ENCODE measurements around the gene MRFAP1. TPM values are rescaled to one million over a fixed set of nuclear protein-coding genes. Genes with fewer than 3 reads are reported as not detected.

The MRFAP1 gene
- polyA plus RNA-seq, 12 donors = 207 to 331 (median 247) TPM; not detected in 1

DNA sequence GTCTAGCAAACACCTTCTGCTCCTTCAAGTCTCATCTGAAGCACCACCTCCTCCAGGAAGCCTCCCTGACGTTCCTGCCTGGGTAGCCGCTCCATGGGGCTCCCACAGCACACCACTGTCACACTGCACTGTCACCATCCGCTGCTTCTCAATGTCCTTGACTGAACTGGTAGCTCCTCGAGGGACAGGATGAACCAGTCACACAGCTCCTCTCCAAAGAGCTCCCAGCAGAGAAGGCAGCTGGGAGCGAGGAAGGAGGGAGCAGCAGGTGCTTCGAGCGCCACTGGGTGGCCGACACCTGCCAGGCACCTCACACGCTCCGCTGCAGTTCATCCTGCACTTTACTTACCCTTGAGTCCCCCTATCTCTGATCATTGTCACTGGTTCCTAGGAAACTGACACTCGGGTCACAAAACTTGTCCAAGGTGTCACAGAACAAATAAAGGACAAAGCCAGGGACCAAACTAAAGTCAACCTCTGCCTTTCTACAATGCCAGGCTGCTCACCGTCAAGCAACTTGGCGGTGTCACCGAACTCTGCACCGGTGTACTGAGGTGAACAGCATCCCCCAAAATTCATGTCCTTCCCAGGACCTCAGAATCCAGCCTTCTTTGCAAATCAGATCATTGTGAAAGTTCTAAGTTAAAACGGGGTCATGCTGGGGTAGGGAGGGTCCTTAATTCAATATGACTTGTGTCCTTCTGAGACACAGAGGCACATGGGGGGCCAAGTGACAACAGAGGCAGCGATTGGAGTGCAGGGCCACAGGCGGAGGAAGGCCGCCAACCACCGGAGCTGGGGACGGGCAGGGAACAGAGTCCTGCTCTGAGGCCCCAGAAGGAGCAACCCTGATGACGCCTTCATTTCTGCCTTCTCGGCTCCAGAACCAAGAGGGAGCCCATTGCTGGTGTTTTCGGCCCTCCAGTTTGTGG is 47.7 kb downstream of the MRFAP1 start:
- DNase-seq = no peak

DNA sequence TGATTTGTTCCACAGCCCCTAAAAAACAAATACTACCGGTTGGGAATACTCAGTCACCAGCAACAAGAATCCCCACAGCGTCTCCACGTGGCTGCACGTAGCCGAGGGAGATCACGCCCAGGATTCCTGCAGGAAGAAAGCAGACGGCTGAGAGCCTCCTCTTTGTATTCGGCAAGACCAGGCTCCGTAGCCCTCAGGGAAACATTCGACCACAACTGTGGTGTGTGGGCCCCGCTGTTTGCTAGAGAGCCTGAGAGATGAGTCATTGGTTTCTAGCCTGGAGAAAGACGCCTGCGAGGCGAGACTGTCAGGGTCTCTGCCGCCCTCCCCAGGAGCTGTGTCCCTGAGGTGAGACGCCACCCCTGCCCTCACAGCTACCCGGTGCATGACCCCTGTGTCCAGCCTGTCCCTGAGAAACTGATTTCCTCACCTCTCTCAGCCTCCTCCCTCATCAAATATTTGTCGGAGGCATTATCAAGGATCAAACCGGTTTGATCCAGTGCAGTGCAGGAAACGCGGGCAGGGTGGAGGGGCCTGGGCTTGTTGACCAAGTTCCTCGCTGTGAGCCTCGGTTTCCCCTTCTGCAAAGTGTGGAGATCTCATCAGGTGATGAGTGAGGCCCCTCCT is 48.5 kb downstream of the MRFAP1 start:
- peak; percentile 43 for DNase-seq

DNA sequence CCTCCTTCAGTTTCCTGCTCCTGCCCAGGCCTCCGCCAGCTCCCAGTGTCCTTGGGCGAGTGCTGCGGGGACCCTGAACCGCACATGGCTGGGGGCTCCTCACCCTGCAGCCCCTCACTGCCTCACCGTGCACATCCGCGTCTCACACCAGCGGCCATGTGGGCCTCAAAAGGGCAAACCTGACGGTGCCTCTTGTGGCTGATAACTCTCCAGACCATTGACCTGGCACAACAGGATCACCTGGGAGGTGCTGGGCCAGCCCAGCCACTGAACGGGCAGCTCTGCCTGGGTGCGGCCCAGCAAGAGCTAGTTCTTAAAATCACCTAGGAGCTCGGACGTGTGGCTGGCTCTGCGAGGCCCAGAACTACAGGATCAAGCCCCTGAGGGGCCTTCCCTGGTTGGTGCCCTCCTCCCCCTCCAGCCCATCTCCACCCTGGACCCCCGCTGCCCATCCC is 49.0 kb downstream of the MRFAP1 start:
- DNase-seq = no peak

Other genes starting within 250 kb of the MRFAP1 start
- gene PPP2R2C, start 168.1 kb upstream of the MRFAP1 start, polyA plus RNA-seq (ENCODE audit: insufficient read length in 12 of 12) = 10 to 100 TPM in 1 of 12 donors, 1 to 10 TPM in 2, under 1 TPM in 7, not detected in 2; 0.19 to 14.3 (median 0.27) TPM
- gene MAN2B2, start 65.5 kb upstream of the MRFAP1 start, polyA plus RNA-seq (ENCODE audit: insufficient read length in 12 of 12) = 10 to 100 TPM in 2 of 12 donors, 1 to 10 TPM in 9, not detected in 1; 5.4 to 19.5 (median 7.5) TPM
- 1 to 10 TPM in 9 of 12 donors, under 1 TPM in 1, not detected in 2; 0.93 to 5.5 (median 1.6) TPM for gene S100P, start 53.2 kb downstream of the MRFAP1 start, polyA plus RNA-seq (ENCODE audit: insufficient read length in 12 of 12)
- gene MRFAP1L1, start 69.2 kb downstream of the MRFAP1 start, polyA plus RNA-seq (ENCODE audit: insufficient read length in 12 of 12) = 10 to 100 TPM in 11 of 12 donors, not detected in 1; 50.4 to 76.4 (median 58.7) TPM
- 10 to 100 TPM in 2 of 12 donors, 1 to 10 TPM in 9, not detected in 1; 6.0 to 13.6 (median 7.5) TPM for gene BLOC1S4, start 75.5 kb downstream of the MRFAP1 start, polyA plus RNA-seq (ENCODE audit: insufficient read length in 12 of 12)
- 10 to 100 TPM in 11 of 12 donors, not detected in 1; 18.7 to 25.5 (median 23.3) TPM for gene KIAA0232, start 142.0 kb downstream of the MRFAP1 start, polyA plus RNA-seq (ENCODE audit: insufficient read length in 12 of 12)